HEK293 (cell line): ENCODE results near the gene DUSP19.
A peak's percentile ranks its signal among the peaks of the same experiment; 100 is the strongest.

Source experiments
- ATF2 ChIP-seq: fragments of 450-650 bp; formaldehyde crosslinking; IDR thresholded peaks from 2 replicates; pipeline ENCODE4 v1.5.1; 2016; ENCODE audit warnings: missing biosample characterization, missing genetic modification characterization, low read depth
- CTCF ChIP-seq: fragments of 450-650 bp; formaldehyde crosslinking; IDR thresholded peaks from 2 replicates; pipeline ENCODE4 v1.5.1; 2016; ENCODE audit warnings: missing biosample characterization, missing genetic modification characterization
- REST ChIP-seq: fragments of 450-650 bp; formaldehyde crosslinking; IDR thresholded peaks from 2 replicates; pipeline ENCODE4 v1.5.1; 2016; ENCODE audit warnings: missing biosample characterization, missing genetic modification characterization
- ZBTB1 ChIP-seq: fragments of 450-650 bp; formaldehyde crosslinking; IDR thresholded peaks from 2 replicates; pipeline ENCODE4 v1.5.1; 2016; ENCODE audit warnings: missing biosample characterization, missing genetic modification characterization
- ZFP41 ChIP-seq: fragments of 450-650 bp; formaldehyde crosslinking; IDR thresholded peaks from 2 replicates; pipeline ENCODE4 v1.5.1; 2016; ENCODE audit warnings: missing biosample characterization, missing genetic modification characterization, borderline replicate concordance
- ZNF239 ChIP-seq: fragments of 450-650 bp; formaldehyde crosslinking; IDR thresholded peaks from 2 replicates; pipeline ENCODE4 v1.5.1; 2016; ENCODE audit warnings: missing biosample characterization, missing genetic modification characterization
- ZNF362 ChIP-seq: fragments of 450-650 bp; formaldehyde crosslinking; IDR thresholded peaks from 2 replicates; pipeline ENCODE4 v1.5.1; 2016; ENCODE audit warnings: missing biosample characterization, missing genetic modification characterization
- ZNF449 ChIP-seq: fragments of 450-650 bp; formaldehyde crosslinking; IDR thresholded peaks from 2 replicates; pipeline ENCODE4 v1.5.1; 2017; ENCODE audit warnings: missing biosample characterization, mild to moderate bottlenecking, missing genetic modification characterization, moderate library complexity
- ZNF501 ChIP-seq: fragments of 450-650 bp; formaldehyde crosslinking; IDR thresholded peaks from 2 replicates; pipeline ENCODE4 v1.5.1; 2016; ENCODE audit warnings: missing biosample characterization, missing genetic modification characterization
- ZNF658 ChIP-seq: fragments of 450-650 bp; formaldehyde crosslinking; IDR thresholded peaks from 2 replicates; pipeline ENCODE4; 2016; ENCODE audit warnings: missing biosample characterization, missing genetic modification characterization

GRCh38 chr2:183078464-183079138 is at the start of gene DUSP19:
- TF ChIP-seq REST = peak; percentile 25; the same call in 1 of the 2 replicates
- no peak for TF ChIP-seq CTCF
- no peak for TF ChIP-seq ATF2 (tag by site-specific recombination)
- TF ChIP-seq ZBTB1 (tag by site-specific recombination) = no peak
- TF ChIP-seq ZNF362 (tag by site-specific recombination) = no peak
- TF ChIP-seq ZNF449 = no peak
- no peak for TF ChIP-seq ZNF658
- TF ChIP-seq ZNF239 (tag by site-specific recombination) = no peak
- TF ChIP-seq ZFP41 = no peak
- TF ChIP-seq ZNF501 (tag by site-specific recombination) = peak; percentile 86; the same call in 1 of the 2 replicates
